HepG2 (cell line): Measurements from ENCODE around the gene PTCD2. TPM values are rescaled to one million over a fixed set of nuclear protein-coding genes. Genes with fewer than 3 reads are reported as not detected.
A peak's percentile ranks its signal among the peaks of the same experiment; 100 is the strongest.

Experiments used
- ADNP ChIP-seq: sonication (generic); formaldehyde crosslinking; IDR thresholded peaks from 2 replicates; pipeline ENCODE4 v1.4.0; 2020; ENCODE audit warnings: missing genetic modification reagents
- DMAP1 ChIP-seq: IDR thresholded peaks from 2 replicates; pipeline ENCODE4 v1.6.1; 2016
- GATAD1 ChIP-seq: IDR thresholded peaks from 2 replicates; pipeline ENCODE4 v1.6.1; 2016; ENCODE audit warnings: missing genetic modification reagents, missing compliant biosample characterization
- HMG20A ChIP-seq: IDR thresholded peaks from 2 replicates; pipeline ENCODE4 v1.6.1; 2016; ENCODE audit warnings: borderline replicate concordance
- HOXD1 ChIP-seq: sonication (generic); formaldehyde crosslinking; IDR thresholded peaks from 2 replicates; pipeline ENCODE4 v1.5.0; 2020; ENCODE audit warnings: missing genetic modification reagents
- KDM3A ChIP-seq: IDR thresholded peaks from 2 replicates; pipeline ENCODE4 v1.6.1; 2018; ENCODE audit warnings: low read depth, missing compliant biosample characterization
- MED13 ChIP-seq: sonication (generic); formaldehyde crosslinking; IDR thresholded peaks from 2 replicates; pipeline ENCODE4 v1.5.0; 2020; ENCODE audit warnings: missing genetic modification reagents
- MTF2 ChIP-seq: sonication (generic); formaldehyde crosslinking; IDR thresholded peaks from 2 replicates; pipeline ENCODE4 v1.5.0; 2020; ENCODE audit warnings: missing genetic modification reagents, borderline replicate concordance
- MXD4 ChIP-seq: IDR thresholded peaks from 2 replicates; pipeline ENCODE4 v1.6.1; 2016; ENCODE audit warnings: mild to moderate bottlenecking, missing biosample characterization, missing genetic modification reagents
- NR3C1 ChIP-seq: sonication (generic); formaldehyde crosslinking; IDR thresholded peaks from 2 replicates; pipeline ENCODE4 v1.4.0; 2020; ENCODE audit warnings: missing genetic modification reagents
- PAF1 ChIP-seq: IDR thresholded peaks from 2 replicates; pipeline ENCODE4 v1.6.1; 2016; ENCODE audit warnings: missing genetic modification reagents, missing compliant biosample characterization
- SMYD3 ChIP-seq: sonication (generic); formaldehyde crosslinking; IDR thresholded peaks from 2 replicates; pipeline ENCODE4 v1.8.1; 2023; ENCODE audit warnings: mild to moderate bottlenecking, missing genetic modification reagents
- TAF1 ChIP-seq: sonication (generic); formaldehyde crosslinking; IDR thresholded peaks from 2 replicates; pipeline ENCODE4 v1.4.0; 2020; ENCODE audit warnings: missing genetic modification reagents
- TBL1XR1 ChIP-seq: fragments of 150-350 bp; IDR thresholded peaks from 2 replicates; pipeline ENCODE4 v1.6.1; 2014; ENCODE audit warnings: borderline replicate concordance, low read length; ENCODE audit not compliant: partially characterized antibody
- ZBED4 ChIP-seq: sonication (generic); formaldehyde crosslinking; IDR thresholded peaks from 2 replicates; pipeline ENCODE4 v1.4.0; 2020; ENCODE audit warnings: missing genetic modification reagents, borderline replicate concordance
- ZNF280D ChIP-seq: sonication (generic); formaldehyde crosslinking; IDR thresholded peaks from 2 replicates; pipeline ENCODE4 v1.5.1; 2020; ENCODE audit warnings: mild to moderate bottlenecking, missing genetic modification reagents
- ZNF619 ChIP-seq: sonication (generic); formaldehyde crosslinking; IDR thresholded peaks from 2 replicates; pipeline ENCODE4 v1.4.0; 2020; ENCODE audit warnings: mild to moderate bottlenecking, missing genetic modification reagents
- ZNF710 ChIP-seq: sonication (generic); formaldehyde crosslinking; IDR thresholded peaks from 2 replicates; pipeline ENCODE4 v1.5.0; 2020; ENCODE audit warnings: mild to moderate bottlenecking, missing genetic modification reagents, borderline replicate concordance
- ZNF720 ChIP-seq: sonication (generic); formaldehyde crosslinking; IDR thresholded peaks from 2 replicates; pipeline ENCODE4 v1.4.0; 2020; ENCODE audit warnings: missing genetic modification reagents
- ZNF777 ChIP-seq: sonication (generic); formaldehyde crosslinking; IDR thresholded peaks from 2 replicates; pipeline ENCODE4 v1.4.0; 2020; ENCODE audit warnings: missing genetic modification reagents
- ZSCAN25 ChIP-seq: sonication (generic); formaldehyde crosslinking; IDR thresholded peaks from 2 replicates; pipeline ENCODE4 v1.8.0; 2022; ENCODE audit warnings: mild to moderate bottlenecking, missing genetic modification reagents
- polyA plus RNA-seq, 8 experiments: library from polyadenylated mRNA; depleted of rRNA in 3 of 8; stranded (reverse) in 7 of 8; unstranded in 1 of 8; fragments of >200 nt; fragmentation: Illumina TruSeq in 4 of 8; extraction: Trizol in 4 of 8; gene quantifications; 2 replicates each; pipeline versions ENCODE4 v1.2.1 to v1.2.3, GENCODE V29; 2011 to 2016; ENCODE audit warnings: low read depth in 4 of 8, missing spikeins in 1 of 8, mixed read lengths in 1 of 8; ENCODE audit not compliant: insufficient read depth in 1 of 8
- total RNA-seq, 5 experiments: library from RNA; depleted of rRNA; stranded (reverse); fragments of >200 nt; fragmentation: Illumina TruSeq; extraction: Trizol; gene quantifications; 2 replicates each; pipeline ENCODE4 v1.2.3, GENCODE V29; 2016; ENCODE audit warnings: low read depth in 1 of 5

The PTCD2 gene
- total and polyA plus RNA-seq, 2 of the 13 experiments (the other 11 are each of a cell fraction or from before 2014, with no cell fraction given), result 5.3 to 6.4 TPM

- TF ChIP-seq ZSCAN25 (CRISPR knock-in tag) (peak; percentile 50; the same call in 1 of the 2 replicates), ZNF720 (0 out of 2 replicates have a peak, but pooled peaks have one; percentile 19), HOXD1 (CRISPR knock-in tag) (0 out of 2 replicates have a peak, but pooled peaks have one; percentile 71), ADNP (no peak), ZNF710 (CRISPR knock-in tag) (peak; percentile 96), GATAD1 (CRISPR knock-in tag) (peak; percentile 88), MXD4 (CRISPR knock-in tag) (peak; percentile 83), MED13 (peak; percentile 52; the same call in 1 of the 2 replicates), SMYD3 (peak; percentile 91), PAF1 (CRISPR knock-in tag) (no peak), ZNF280D (CRISPR knock-in tag) (peak; percentile 95), NR3C1 (CRISPR knock-in tag) (no peak), DMAP1 (CRISPR knock-in tag) (peak; percentile 91), MTF2 (CRISPR knock-in tag) (no peak), ZNF619 (CRISPR knock-in tag) (peak; percentile 80; the same call in 1 of the 2 replicates), TAF1 (CRISPR knock-in tag) (peak; percentile 98), ZNF777 (CRISPR knock-in tag) (peak; percentile 75), ZBED4 (CRISPR knock-in tag) (peak; percentile 85), KDM3A (CRISPR knock-in tag) (peak; percentile 78), TBL1XR1 (no peak), HMG20A (no peak; the same call in 1 of the 2 replicates)
Observed at GRCh38 chr5:72307968-72308852, 12.0 kb upstream of the PTCD2 start (continued).
